GM18870 (cell line): Measurements from ENCODE around the gene CHST2.

Experiments
- ATAC-seq: cut with Tn5 transposase; IDR thresholded peaks from one replicate; pipeline ENCODE4 v1.9.1; 2021; ENCODE audit warnings: moderate library complexity; ENCODE audit not compliant: unreplicated experiment

The CHST2 gene

DNA sequence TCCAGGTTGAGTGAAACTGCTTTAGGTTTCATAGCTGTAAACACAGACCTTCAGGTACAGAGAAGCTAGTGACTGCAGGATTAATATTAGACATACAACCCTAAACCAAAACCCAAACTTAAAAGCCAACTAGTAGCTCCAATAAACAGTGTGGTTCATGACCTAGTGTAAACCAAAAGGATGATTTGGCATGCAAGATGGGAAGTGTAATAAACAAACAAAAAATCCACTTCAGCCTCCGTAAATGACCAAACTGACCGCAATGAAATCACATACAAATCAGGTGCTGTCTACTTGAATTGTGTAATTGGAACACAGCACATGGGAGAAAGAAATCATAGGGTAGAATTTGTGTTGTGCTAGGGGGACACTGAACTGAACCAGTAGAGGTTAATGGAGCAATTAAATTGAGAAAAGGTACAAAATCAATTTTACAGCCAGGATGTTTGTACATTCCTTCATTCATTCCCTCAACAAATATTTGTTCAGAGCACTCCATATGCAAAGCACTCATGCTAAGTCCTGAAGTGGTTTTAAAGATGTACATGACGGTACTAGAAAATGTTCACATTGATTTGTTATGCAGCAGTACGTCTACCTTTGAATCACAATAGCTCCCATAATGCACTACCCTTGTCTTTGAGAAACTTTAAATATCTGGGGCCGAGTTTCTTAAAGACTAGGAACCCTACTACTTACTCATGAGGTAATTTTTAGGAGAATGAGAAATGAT, 21.4 kb upstream of the CHST2 start:
- ATAC-seq: no peak

GRCh38 chr3:143099210-143099609, 20.4 kb upstream of the CHST2 start:
- ATAC-seq: no peak

DNA sequence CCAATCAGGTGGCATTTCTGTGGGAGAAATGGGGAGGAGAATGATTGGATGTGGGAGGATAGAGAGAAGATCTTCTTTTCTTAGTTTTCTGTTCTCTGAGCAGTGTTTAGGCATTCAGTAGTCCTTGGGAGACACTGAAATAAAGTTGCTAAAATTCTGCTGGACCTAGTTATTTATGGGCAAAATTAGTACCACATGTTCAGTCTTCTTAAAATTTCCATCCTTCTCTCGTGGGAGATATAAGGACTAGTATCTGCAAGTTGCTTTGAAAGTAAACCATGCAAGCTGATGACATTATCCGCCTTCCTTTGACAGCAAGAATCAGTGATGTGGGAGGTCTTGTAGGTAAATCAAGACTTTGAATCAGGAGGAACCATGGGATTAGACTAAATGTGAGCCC, 19.9 kb upstream of the CHST2 start:
- ATAC-seq: no peak

GRCh38 chr3:143100451-143100850, 19.1 kb upstream of the CHST2 start:
- no peak for ATAC-seq

DNA sequence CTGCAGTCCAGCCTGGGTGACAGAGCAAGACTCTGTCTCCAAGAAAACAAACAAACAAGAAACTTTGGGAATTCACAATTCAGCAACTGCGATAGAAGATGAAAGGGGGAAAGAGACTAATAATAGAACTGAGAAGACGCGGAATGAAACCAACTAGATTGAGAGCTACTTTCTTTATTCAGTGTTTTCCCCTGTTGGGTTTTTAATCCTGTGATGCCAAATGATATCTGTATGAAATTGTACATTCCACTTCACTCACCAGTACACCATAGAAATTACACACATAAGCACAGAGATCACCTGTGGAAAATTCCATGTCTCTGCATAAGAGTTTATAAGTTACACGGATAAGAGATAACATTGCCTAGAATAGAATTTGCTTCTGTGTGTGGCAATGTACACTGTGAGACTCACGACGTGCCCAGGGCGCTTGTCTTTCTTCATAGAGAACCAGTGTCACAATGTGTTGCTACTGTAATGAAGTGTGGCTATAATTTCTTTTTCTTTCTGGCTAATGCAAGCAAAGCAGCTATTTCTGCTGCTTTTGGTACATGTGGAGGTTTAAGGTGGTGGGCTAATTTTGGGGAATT, 17.7 kb upstream of the CHST2 start:
- no peak for ATAC-seq

- no peak for ATAC-seq
These were observed 15.9 kb upstream of the CHST2 start for GRCh38 chr3:143103652-143104051.

DNA sequence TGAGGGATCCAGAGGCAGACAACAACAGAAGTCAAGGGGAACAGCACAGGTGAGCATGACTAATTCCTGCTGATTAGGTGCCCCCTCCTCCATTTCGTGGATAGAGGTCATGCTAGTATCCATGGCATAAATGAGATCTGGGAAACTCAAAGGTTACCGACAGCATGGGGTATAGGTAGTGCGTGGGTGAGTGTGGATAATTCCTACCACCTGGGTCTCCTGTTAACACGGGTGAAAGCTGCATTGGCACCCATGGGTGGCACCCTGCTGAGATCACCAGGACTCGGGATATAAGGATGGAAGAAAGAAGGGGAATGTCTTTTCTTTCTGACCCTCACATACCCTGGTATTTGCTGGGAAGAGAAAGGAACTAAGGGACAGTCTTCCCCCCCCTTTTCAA, 14.4 kb upstream of the CHST2 start:
- ATAC-seq: no peak

DNA sequence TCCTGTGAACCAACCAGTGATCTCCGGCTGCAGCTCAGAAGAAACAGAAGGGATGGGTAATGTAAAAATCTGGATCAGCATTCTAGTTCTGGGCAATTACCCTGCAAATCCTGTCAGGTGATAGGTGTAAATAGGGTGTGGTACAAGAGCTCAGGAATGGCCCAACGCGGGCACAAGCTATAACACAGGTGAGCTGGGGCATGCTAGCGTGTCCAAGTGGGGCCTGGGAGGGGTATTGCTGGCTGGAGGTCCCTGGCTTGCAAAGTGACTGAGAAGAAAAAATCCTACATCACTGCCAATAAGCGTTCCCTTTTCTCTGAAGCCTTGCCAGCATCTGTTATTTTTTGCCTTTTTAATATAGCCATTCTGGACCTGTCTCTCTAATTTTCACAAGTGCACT, 9.7 kb upstream of the CHST2 start:
- ATAC-seq: no peak

- ATAC-seq: no peak
These were observed 9.2 kb upstream of the CHST2 start for GRCh38 chr3:143110371-143110770.

DNA sequence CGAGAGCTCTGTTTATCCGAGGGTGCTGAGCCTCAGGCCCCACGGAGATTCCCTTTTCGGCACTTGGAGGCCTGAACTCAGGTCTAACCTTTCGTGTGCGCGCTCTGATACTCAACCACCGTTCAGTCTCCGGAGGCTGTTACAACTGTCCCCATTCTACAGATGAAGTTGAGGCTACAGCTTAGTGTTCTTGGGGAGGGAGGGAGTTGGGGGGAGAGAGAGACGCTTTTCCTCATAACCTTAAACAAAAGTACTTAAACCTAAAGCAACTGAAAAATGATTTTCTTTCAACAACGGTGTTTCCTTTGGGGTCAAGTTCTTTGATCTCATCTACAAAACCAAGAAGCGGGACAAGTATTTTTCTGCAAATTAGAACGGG, 952 bp upstream of the CHST2 start:
- ATAC-seq: no peak

- ATAC-seq: no peak
These were observed 574 bp downstream of the CHST2 start for GRCh38 chr3:143119974-143120715.

GRCh38 chr3:143120716-143121240, 1.2 kb downstream of the CHST2 start:
- ATAC-seq: peak; percentile 32

DNA sequence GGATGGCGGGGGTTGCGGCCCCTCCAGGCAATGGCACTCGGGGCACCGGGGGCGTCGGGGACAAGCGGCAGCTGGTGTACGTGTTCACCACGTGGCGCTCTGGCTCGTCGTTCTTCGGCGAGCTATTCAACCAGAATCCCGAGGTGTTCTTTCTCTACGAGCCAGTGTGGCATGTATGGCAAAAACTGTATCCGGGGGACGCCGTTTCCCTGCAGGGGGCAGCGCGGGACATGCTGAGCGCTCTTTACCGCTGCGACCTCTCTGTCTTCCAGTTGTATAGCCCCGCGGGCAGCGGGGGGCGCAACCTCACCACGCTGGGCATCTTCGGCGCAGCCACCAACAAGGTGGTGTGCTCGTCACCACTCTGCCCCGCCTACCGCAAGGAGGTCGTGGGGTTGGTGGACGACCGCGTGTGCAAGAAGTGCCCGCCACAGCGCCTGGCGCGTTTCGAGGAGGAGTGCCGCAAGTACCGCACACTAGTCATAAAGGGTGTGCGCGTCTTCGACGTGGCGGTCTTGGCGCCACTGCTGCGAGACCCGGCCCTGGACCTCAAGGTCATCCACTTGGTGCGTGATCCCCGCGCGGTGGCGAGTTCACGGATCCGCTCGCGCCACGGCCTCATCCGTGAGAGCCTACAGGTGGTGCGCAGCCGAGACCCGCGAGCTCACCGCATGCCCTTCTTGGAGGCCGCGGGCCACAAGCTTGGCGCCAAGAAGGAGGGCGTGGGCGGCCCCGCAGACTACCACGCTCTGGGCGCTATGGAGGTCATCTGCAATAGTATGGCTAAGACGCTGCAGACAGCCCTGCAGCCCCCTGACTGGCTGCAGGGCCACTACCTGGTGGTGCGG, 1.9 kb downstream of the CHST2 start:
- peak; percentile 18 for ATAC-seq

DNA sequence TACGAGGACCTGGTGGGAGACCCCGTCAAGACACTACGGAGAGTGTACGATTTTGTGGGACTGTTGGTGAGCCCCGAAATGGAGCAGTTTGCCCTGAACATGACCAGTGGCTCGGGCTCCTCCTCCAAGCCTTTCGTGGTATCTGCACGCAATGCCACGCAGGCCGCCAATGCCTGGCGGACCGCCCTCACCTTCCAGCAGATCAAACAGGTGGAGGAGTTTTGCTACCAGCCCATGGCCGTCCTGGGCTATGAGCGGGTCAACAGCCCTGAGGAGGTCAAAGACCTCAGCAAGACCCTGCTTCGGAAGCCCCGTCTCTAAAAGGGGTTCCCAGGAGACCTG, 2.5 kb downstream of the CHST2 start:
- ATAC-seq: no peak

GRCh38 chr3:143122608-143123352, 3.2 kb downstream of the CHST2 start:
- no peak for ATAC-seq

DNA sequence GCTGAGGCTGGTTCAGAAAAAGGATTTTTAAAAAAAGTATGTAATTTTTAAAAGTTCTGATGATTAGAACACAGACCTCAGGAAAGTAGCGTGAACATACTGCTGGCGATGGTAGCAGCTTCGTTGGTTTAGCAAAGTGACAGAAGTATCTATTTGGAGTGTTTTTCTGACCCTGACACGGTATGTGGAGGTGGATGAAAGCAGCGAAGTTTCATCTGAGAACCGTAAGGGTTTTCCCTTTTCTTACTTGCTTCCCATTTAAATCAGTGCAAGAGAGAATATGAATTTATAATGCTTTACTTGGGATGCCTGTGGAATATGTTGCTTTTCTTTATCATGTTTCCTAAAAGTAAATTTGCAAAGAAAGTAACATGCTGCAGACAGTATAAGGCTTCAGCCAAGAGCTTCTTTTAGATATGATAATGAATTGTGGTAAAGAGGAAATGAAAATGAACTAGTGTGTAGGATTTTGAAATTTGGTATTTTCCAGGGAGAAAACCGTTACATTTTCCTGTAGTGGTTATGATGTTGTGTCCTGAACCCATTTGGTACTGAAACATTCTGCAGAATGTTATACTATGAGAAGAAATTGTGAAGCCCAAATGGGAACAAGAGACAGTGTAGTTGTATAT, 3.9 kb downstream of the CHST2 start:
- no peak for ATAC-seq

DNA sequence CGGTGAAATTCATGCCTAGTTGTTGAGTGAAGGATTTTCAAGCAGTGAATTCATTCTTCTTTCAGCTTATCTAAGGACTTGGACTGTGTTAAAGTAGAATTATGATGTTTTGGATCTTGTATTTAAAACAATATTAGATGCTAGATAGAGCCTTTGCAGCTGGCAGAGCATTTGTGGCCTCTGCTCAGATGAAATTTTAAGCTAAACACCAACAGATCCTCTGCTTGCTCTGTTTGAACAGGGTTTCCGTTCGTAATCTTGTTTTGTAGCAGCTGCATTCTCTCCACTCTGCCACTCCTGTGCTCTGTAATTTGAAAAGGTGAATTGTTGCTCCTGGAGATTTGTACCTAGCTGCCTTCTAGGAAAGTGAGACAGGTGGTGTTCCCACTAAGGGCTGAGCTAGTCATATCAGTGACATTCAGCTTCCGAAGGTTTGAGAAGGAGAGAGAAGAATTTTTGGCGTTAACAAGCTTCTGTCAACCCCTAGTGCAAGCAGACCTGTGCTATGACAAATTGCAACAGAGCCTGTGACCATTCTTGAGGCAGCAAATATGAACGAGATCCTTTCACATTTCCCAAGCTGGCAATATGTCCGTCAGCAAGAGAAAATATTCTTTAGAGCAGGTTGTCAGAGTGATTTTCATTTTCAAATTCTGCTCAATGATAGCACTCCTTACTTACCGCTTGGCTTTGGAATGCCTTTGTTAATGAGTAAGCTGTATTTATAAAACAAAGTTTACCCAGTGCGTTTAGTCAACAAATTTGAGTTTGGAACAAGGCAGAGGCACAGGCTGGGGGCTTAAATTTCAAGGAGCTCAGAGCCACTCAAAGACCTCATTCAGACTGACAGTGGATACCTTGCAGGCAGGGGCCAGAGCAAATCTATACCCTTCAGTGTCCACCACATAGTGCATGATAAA, 5.3 kb downstream of the CHST2 start:
- no peak for ATAC-seq

- ATAC-seq: no peak
These were observed 8.2 kb downstream of the CHST2 start for GRCh38 chr3:143127801-143128200.
